K562 (cell line): ENCODE measurements around the gene SLC25A44. TPM values are rescaled to one million over a fixed set of nuclear protein-coding genes. Genes with fewer than 3 reads are reported as not detected.

Experiments used
- ATAC-seq: fragments of 200-7000 bp; cut with Tn5 transposase; 3 replicates; pipeline ENCODE4 v1.9.1; 2020; ENCODE audit warnings: moderate library complexity
- BruUV-seq: library from RNA; stranded (reverse); fragments of 400-500 nt; replicated peaks from 2 replicates; lab custom pipeline; 2021; lab: Mats Ljungman, UMichigan
- CTCF ChIA-PET: fragments of 300-600 bp; formaldehyde crosslinking; extraction: SDS; loops from one replicate; lab custom pipeline; 2021; ENCODE audit warnings: low intra/inter-chr PET ratio; lab: Yijun Ruan, JAX
- POLR2A ChIA-PET: fragments of 300-600, 350-650 bp; sonication (Branson Sonifier 250); formaldehyde crosslinking; extraction: SDS; loops from one replicate; lab custom pipeline; 2021; ENCODE audit warnings: antibody characterized with exemption, inconsistent platforms; lab: Yijun Ruan, JAX
- DNase-seq, 4 experiments: peaks; one replicate each; pipeline versions ENCODE4 v3.0.0 to v3.0.0-alpha.2; 2011 to 2018; ENCODE audit warnings: low spot score in 3 of 4, mixed read lengths in 3 of 4; ENCODE audit errors: extremely low read depth in 1 of 4
- FAIRE-seq: peaks from 2 replicates; lab custom pipeline; 2011; peaks lifted over from hg19 to GRCh38; lab: Jason Lieb, UNC
- H2AFZ ChIP-seq: 2 replicates; pipeline ENCODE4 v1.6.0; 2011; ENCODE audit warnings: low read depth, low read length, control low read depth, inconsistent platforms
- H3K27ac ChIP-seq: fragments of 200-600 bp; 3 replicates; pipeline ENCODE4 v1.8.0; 2011; ENCODE audit warnings: low read depth, mild to moderate bottlenecking, control low read depth, inconsistent platforms, low read length, moderate library complexity, mixed read lengths; ENCODE audit errors: extremely low read depth
- H3K27me3 ChIP-seq, 2 experiments: fragments of 300-600 bp in 1 of 2; 2 replicates in 1 of 2; 3 replicates in 1 of 2; pipeline versions ENCODE4 v1.6.0 to v1.8.0; 2011; ENCODE audit warnings: inconsistent platforms in 2 of 2, low read length in 2 of 2, mild to moderate bottlenecking in 1 of 2, mixed read lengths in 1 of 2, moderate library complexity in 1 of 2; ENCODE audit not compliant: control insufficient read depth in 2 of 2, insufficient read depth in 2 of 2
- H3K36me3 ChIP-seq: fragments of 300-600 bp; 3 replicates; pipeline ENCODE4 v1.8.0; 2011; ENCODE audit warnings: mild to moderate bottlenecking, low read length, inconsistent platforms; ENCODE audit not compliant: control insufficient read depth, insufficient read depth
- H3K4me1 ChIP-seq, 2 experiments: fragments of 200-600 bp in 1 of 2; replicated peaks in 1 of 2; 2 replicates in 1 of 2; 3 replicates in 1 of 2; pipeline versions ENCODE4 v1.5.1 to v1.8.0; 2011; ENCODE audit warnings: inconsistent platforms in 2 of 2, low read length in 2 of 2, mild to moderate bottlenecking in 1 of 2, mixed read lengths in 1 of 2, moderate library complexity in 1 of 2; ENCODE audit not compliant: control insufficient read depth in 2 of 2, insufficient read depth in 2 of 2
- H3K4me2 ChIP-seq: 2 replicates; pipeline ENCODE4 v1.6.1; 2011; ENCODE audit warnings: low read length, control low read depth, inconsistent platforms, mixed read lengths; ENCODE audit not compliant: insufficient read depth
- H3K4me3 ChIP-seq: fragments of 200-600 bp; sonication (generic), shearing (Covaris generic); 2 replicates; pipeline ENCODE4 v1.5.1; 2016; ENCODE audit warnings: control low read depth, inconsistent platforms
- H3K79me2 ChIP-seq: fragments of 200-600 bp; 3 replicates; pipeline ENCODE4 v1.8.0; 2011; ENCODE audit warnings: low read length, inconsistent platforms; ENCODE audit not compliant: control insufficient read depth, insufficient read depth
- H3K9ac ChIP-seq, 2 experiments: 2 replicates each; pipeline versions ENCODE4 v1.6.0 to v1.6.1; 2011; ENCODE audit warnings: low read depth in 2 of 2, low read length in 2 of 2, control low read depth in 1 of 2, inconsistent platforms in 1 of 2, mild to moderate bottlenecking in 1 of 2, mixed read lengths in 1 of 2; ENCODE audit not compliant: insufficient read depth in 1 of 2
- H3K9me1 ChIP-seq: one replicate; pipeline ENCODE4 v1.6.0; 2011; ENCODE audit warnings: inconsistent platforms, mild to moderate bottlenecking, low read length, moderate library complexity; ENCODE audit not compliant: control insufficient read depth, insufficient read depth
- H3K9me3 ChIP-seq: replicated peaks from 2 replicates; pipeline ENCODE4 v1.5.1; 2011; ENCODE audit warnings: low read depth, low read length, inconsistent platforms; ENCODE audit not compliant: control insufficient read depth, insufficient read depth
- H4K20me1 ChIP-seq: replicated peaks from 2 replicates; pipeline ENCODE4 v1.6.1; 2011; ENCODE audit warnings: low read length, inconsistent platforms, mixed read lengths; ENCODE audit not compliant: control insufficient read depth, insufficient read depth
- CBX1 ChIP-seq: sonication (generic); IDR thresholded peaks from 2 replicates; pipeline ENCODE4 v1.6.1; 2016; ENCODE audit warnings: antibody characterized with exemption, low read depth, mild to moderate bottlenecking
- ERF ChIP-seq: fragments of 450-650 bp; formaldehyde crosslinking; IDR thresholded peaks from 2 replicates; pipeline ENCODE4 v1.4.0; 2020; ENCODE audit warnings: mild to moderate bottlenecking, mixed read lengths
- ESRRA ChIP-seq: fragments of 450-650 bp; IDR thresholded peaks from 2 replicates; pipeline ENCODE4 v1.6.1; 2014; ENCODE audit warnings: low read depth, mild to moderate bottlenecking, moderate library complexity, borderline replicate concordance
- GABPA ChIP-seq: fragments of 200-800 bp; sonication (Bioruptor generic); conservative IDR thresholded peaks from 2 replicates; pipeline ENCODE4 v1.6.1; 2016; ENCODE audit warnings: low read depth, missing genetic modification characterization, missing compliant biosample characterization
- HNRNPH1 ChIP-seq: fragments of 200-400 bp; formaldehyde crosslinking; optimal IDR thresholded peaks from 2 replicates; pipeline ENCODE3; 2017; ENCODE audit warnings: low read depth, mild to moderate bottlenecking, low read length, moderate library complexity
- KLF6 ChIP-seq: fragments of 250-450 bp; sonication (Bioruptor Pico); IDR thresholded peaks from 2 replicates; pipeline ENCODE4 v1.4.0; 2020; ENCODE audit warnings: mild to moderate bottlenecking, moderate library complexity, borderline replicate concordance
- POU5F1 ChIP-seq: fragments of 150-350 bp; IDR thresholded peaks from 2 replicates; pipeline ENCODE4 v1.6.1; 2014; ENCODE audit warnings: borderline replicate concordance, low read length, low read depth, mild to moderate bottlenecking; ENCODE audit not compliant: partially characterized antibody
- RBM25 ChIP-seq: fragments of 200-400 bp; formaldehyde crosslinking; IDR thresholded peaks from 2 replicates; pipeline ENCODE4 v1.6.1; 2018; ENCODE audit warnings: low read length, low read depth, moderate library complexity; ENCODE audit not compliant: severe bottlenecking
- SIX5 ChIP-seq, 2 experiments: IDR thresholded peaks; 2 replicates each; pipeline ENCODE4 v1.6.1; 2011; ENCODE audit warnings: low read length in 2 of 2, borderline replicate concordance in 1 of 2, low read depth in 1 of 2, mild to moderate bottlenecking in 1 of 2, moderate library complexity in 1 of 2; ENCODE audit not compliant: insufficient read depth in 1 of 2
- SP1 ChIP-seq: sonication (generic); formaldehyde crosslinking; IDR thresholded peaks from 2 replicates; pipeline ENCODE4 v1.8.1; 2022; ENCODE audit warnings: mild to moderate bottlenecking, missing genetic modification reagents
- TEAD2 ChIP-seq: fragments of 450-650 bp; IDR thresholded peaks from 2 replicates; pipeline ENCODE4 v1.6.1; 2016; ENCODE audit warnings: missing genetic modification characterization, control low read depth, missing compliant biosample characterization
- ZNF134 ChIP-seq: fragments of 250-450 bp; sonication (Bioruptor Pico); conservative IDR thresholded peaks from 2 replicates; pipeline ENCODE4 v1.4.0; 2020
- WGBS: fragments of 100-300 bp; shearing (Covaris generic); methylation state at CpG from one replicate; pipeline ENCODE4 v1.1.6; 2016; ENCODE audit warnings: low coverage, mixed read lengths; ENCODE audit not compliant: insufficient coverage; ENCODE audit errors: missing lambda C conversion rate; 5-methylcytosine and 5-hydroxymethylcytosine counted together
- in situ Hi-C: fragments of 300-500 bp; cut with MboI; formaldehyde crosslinking; loops from 4 replicates; pipeline ENCODE4 v1.15.0; 2018; ENCODE audit warnings: inconsistent platforms, mixed read lengths
- intact Hi-C: fragments of 100-400 bp; cut with micrococcal nuclease; formaldehyde crosslinking; loops from 2 replicates; pipeline ENCODE4 v1.14.2; 2022
- polyA plus RNA-seq, 8 experiments: library from polyadenylated mRNA; depleted of rRNA in 4 of 8; stranded (reverse) in 5 of 8; unstranded in 3 of 8; fragments of >200 nt; fragmentation: Nextera tagmentation in 2 of 8; fragmentation: Illumina TruSeq in 1 of 8; extraction: Ambion mirVana in 2 of 8; extraction: Trizol in 1 of 8; gene quantifications; 2 replicates each; pipeline versions ENCODE4 v1.2.1 to v1.2.3, GENCODE V29; 2011 to 2014; ENCODE audit warnings: inconsistent platforms in 1 of 8, missing spikeins in 1 of 8
- total RNA-seq, 7 experiments: library from RNA; depleted of rRNA in 6 of 7; stranded (reverse); fragments of >200 nt in 6 of 7; fragmentation: Illumina TruSeq in 2 of 7; extraction: Trizol in 2 of 7; gene quantifications; 2 replicates each; pipeline versions ENCODE4 v1.2.1 to v1.2.3, GENCODE V29; 2011 to 2021; ENCODE audit warnings: low replicate concordance in 1 of 7
- TF ChIP-seq, protein P1 (sequence below): sonication (generic); formaldehyde crosslinking; IDR thresholded peaks from 2 replicates; pipeline ENCODE4 v1.8.0; 2022; ENCODE audit warnings: mild to moderate bottlenecking, missing genetic modification reagents
- TF ChIP-seq, protein P2 (sequence below): fragments of 200-800 bp; sonication (Bioruptor generic); IDR thresholded peaks from 2 replicates; pipeline ENCODE4 v1.6.1; 2017; ENCODE audit warnings: missing genetic modification characterization, missing compliant biosample characterization
- TF ChIP-seq, protein P3 (sequence below), 3 experiments: IDR thresholded peaks in 2 of 3; conservative IDR thresholded peaks in 1 of 3; 2 replicates each; pipeline ENCODE4 v1.5.1; 2011 to 2012; ENCODE audit warnings: low read length in 3 of 3, mild to moderate bottlenecking in 3 of 3, control low read depth in 2 of 3, improper control_type of control experiment in 1 of 3, inconsistent platforms in 1 of 3, low read depth in 1 of 3, mixed read lengths in 1 of 3, moderate library complexity in 1 of 3; ENCODE audit not compliant: insufficient read depth in 2 of 3

SLC25A44 gene
- total and polyA plus RNA-seq, 9 of the 15 experiments (the other 6 are each of a cell fraction or from before 2014, with no cell fraction given), result 4.4 to 22.8 (median 12.5) TPM

- TF ChIP-seq SIX5 (IDR thresholded peaks at IDR 0.05; ENCODE audit: borderline replicate concordance in 1 of 2, insufficient read depth in 1 of 2, low read depth in 1 of 2, low read length in 2 of 2) (no peak), TEAD2 (no peak), POU5F1 (no peak), ERF (CRISPR knock-in tag) (no peak)
- TF ChIP-seq, protein P1, sequence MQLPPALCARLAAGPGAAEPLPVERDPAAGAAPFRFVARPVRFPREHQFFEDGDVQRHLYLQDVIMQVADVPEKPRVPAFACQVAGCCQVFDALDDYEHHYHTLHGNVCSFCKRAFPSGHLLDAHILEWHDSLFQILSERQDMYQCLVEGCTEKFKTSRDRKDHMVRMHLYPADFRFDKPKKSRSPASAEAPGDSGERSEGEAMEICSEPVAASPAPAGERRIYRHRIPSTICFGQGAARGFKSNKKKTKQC, result no peak
- TF ChIP-seq, protein P2, sequence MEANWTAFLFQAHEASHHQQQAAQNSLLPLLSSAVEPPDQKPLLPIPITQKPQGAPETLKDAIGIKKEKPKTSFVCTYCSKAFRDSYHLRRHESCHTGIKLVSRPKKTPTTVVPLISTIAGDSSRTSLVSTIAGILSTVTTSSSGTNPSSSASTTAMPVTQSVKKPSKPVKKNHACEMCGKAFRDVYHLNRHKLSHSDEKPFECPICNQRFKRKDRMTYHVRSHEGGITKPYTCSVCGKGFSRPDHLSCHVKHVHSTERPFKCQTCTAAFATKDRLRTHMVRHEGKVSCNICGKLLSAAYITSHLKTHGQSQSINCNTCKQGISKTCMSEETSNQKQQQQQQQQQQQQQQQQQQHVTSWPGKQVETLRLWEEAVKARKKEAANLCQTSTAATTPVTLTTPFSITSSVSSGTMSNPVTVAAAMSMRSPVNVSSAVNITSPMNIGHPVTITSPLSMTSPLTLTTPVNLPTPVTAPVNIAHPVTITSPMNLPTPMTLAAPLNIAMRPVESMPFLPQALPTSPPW (CRISPR knock-in tag), result no peak
Measured at GRCh38 chr1:156167536-156167935, 26.4 kb upstream of the SLC25A44 start (continued).

- BruUV-seq, result no TSS peak
- POLR2A ChIA-PET, result interaction anchor here (0.6 to 3.1 kb wide), 6 partner anchors 8 to 163 kb away, joined by 3 to 11 read pairs (median 4); partner anchors contain the start of genes PMF1 and SLC25A44
- H3K4me2 ChIP-seq, result peak overlapping the region; percentile 10; the same call in 1 of the 2 replicates
- no peaks in the 10 kb centered on the region for H3K9me1 ChIP-seq
- no peaks in the 10 kb centered on the region for H3K36me3 ChIP-seq
- H3K4me3 ChIP-seq, result no peak overlapping the region
- WGBS, result 23% methylated on average over 9 of the region's 9 CpGs
- no peaks in the 10 kb centered on the region for H3K27me3 ChIP-seq
- in situ Hi-C loops, result no loop called here
- H2AFZ ChIP-seq, result 0 out of 2 replicates have a peak overlapping the region, but pooled peaks have one; percentile 51
- ATAC-seq (peak; percentile 79), FAIRE-seq (peak; percentile 52), DNase-seq (peak; percentile 40 to 73 (median 53))
- peak overlapping the region in 1 of 2 experiments; percentile 20; a peak in 1 of 4 replicates for H3K9ac ChIP-seq
- H3K79me2 ChIP-seq, result no peaks in the 10 kb centered on the region
- H3K4me1 ChIP-seq, result peaks cover 7 to 17% of the 10 kb centered on the region in 2 experiments; a peak in 4 of 5 replicates
- H3K27ac ChIP-seq, result no peak overlapping the region
- H4K20me1 ChIP-seq, result no peaks in the 10 kb centered on the region
- CTCF ChIA-PET, result no interaction called here
- H3K9me3 ChIP-seq, result no peaks in the 10 kb centered on the region
- intact Hi-C loops, result no loop called here
- no peak for TF ChIP-seq SP1 (CRISPR knock-in tag)
- TF ChIP-seq KLF6, result no peak
- TF ChIP-seq GABPA (tag), result no peak
- no peak for TF ChIP-seq HNRNPH1
- TF ChIP-seq CBX1, result no peak
- TF ChIP-seq, protein P3, sequence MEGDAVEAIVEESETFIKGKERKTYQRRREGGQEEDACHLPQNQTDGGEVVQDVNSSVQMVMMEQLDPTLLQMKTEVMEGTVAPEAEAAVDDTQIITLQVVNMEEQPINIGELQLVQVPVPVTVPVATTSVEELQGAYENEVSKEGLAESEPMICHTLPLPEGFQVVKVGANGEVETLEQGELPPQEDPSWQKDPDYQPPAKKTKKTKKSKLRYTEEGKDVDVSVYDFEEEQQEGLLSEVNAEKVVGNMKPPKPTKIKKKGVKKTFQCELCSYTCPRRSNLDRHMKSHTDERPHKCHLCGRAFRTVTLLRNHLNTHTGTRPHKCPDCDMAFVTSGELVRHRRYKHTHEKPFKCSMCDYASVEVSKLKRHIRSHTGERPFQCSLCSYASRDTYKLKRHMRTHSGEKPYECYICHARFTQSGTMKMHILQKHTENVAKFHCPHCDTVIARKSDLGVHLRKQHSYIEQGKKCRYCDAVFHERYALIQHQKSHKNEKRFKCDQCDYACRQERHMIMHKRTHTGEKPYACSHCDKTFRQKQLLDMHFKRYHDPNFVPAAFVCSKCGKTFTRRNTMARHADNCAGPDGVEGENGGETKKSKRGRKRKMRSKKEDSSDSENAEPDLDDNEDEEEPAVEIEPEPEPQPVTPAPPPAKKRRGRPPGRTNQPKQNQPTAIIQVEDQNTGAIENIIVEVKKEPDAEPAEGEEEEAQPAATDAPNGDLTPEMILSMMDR (IDR thresholded peaks at IDR 0.05 in 2 of 3, conservative IDR thresholded peaks at IDR 0.05 in 1 of 3; ENCODE audit: insufficient read depth in 2 of 3, low read depth in 1 of 3, low read length in 3 of 3), result peak; percentile 24 to 46 (median 28); a peak in 2 of 6 replicates
- peak; percentile 82 for TF ChIP-seq ZNF134
- TF ChIP-seq RBM25, result peak; percentile 35
- TF ChIP-seq ESRRA, result peak; percentile 51; the same call in 1 of the 2 replicates
Measured at GRCh38 chr1:156172696-156173470, 21.0 kb upstream of the SLC25A44 start.
